ENCODE measurements around the gene HS3ST3B1.

The HS3ST3B1 gene

GRCh38 chr17:14296166-14296910 is 4.5 kb upstream of the HS3ST3B1 start:
- TF ChIP-seq, protein P1, sequence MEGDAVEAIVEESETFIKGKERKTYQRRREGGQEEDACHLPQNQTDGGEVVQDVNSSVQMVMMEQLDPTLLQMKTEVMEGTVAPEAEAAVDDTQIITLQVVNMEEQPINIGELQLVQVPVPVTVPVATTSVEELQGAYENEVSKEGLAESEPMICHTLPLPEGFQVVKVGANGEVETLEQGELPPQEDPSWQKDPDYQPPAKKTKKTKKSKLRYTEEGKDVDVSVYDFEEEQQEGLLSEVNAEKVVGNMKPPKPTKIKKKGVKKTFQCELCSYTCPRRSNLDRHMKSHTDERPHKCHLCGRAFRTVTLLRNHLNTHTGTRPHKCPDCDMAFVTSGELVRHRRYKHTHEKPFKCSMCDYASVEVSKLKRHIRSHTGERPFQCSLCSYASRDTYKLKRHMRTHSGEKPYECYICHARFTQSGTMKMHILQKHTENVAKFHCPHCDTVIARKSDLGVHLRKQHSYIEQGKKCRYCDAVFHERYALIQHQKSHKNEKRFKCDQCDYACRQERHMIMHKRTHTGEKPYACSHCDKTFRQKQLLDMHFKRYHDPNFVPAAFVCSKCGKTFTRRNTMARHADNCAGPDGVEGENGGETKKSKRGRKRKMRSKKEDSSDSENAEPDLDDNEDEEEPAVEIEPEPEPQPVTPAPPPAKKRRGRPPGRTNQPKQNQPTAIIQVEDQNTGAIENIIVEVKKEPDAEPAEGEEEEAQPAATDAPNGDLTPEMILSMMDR (IDR thresholded peaks at IDR 0.05; ENCODE audit: insufficient read depth, low read length, poor library complexity, severe bottlenecking): no peak
- H3K4me3 ChIP-seq (replicated peaks; ENCODE audit: low read depth, low read length): no peak overlapping the region
- no peaks in the 10 kb centered on the region for H3K36me3 ChIP-seq (ENCODE audit: control insufficient read depth, insufficient read depth, low read length)
- no peak for DNase-seq (ENCODE audit: extremely low read depth, insufficient read length)
- H3K27me3 ChIP-seq (replicated peaks; ENCODE audit: control insufficient read depth, insufficient read depth, low read length): no peaks in the 10 kb centered on the region; the same call in 1 of the 2 replicates

- DNase-seq (ENCODE audit: extremely low read depth, insufficient read length): no peak
- Histone ChIP-seq H3K4me3 (replicated peaks; ENCODE audit: low read depth, low read length) (no peak overlapping the region), H3K36me3 (ENCODE audit: control insufficient read depth, insufficient read depth, low read length) (no peaks in the 10 kb centered on the region), H3K27me3 (replicated peaks; ENCODE audit: control insufficient read depth, insufficient read depth, low read length) (no peaks in the 10 kb centered on the region; the same call in 1 of the 2 replicates)
- TF ChIP-seq, protein P1 (IDR thresholded peaks at IDR 0.05; ENCODE audit: insufficient read depth, low read length, poor library complexity, severe bottlenecking): no peak
These were observed 3.6 kb upstream of the HS3ST3B1 start for GRCh38 chr17:14297161-14297851.

DNA sequence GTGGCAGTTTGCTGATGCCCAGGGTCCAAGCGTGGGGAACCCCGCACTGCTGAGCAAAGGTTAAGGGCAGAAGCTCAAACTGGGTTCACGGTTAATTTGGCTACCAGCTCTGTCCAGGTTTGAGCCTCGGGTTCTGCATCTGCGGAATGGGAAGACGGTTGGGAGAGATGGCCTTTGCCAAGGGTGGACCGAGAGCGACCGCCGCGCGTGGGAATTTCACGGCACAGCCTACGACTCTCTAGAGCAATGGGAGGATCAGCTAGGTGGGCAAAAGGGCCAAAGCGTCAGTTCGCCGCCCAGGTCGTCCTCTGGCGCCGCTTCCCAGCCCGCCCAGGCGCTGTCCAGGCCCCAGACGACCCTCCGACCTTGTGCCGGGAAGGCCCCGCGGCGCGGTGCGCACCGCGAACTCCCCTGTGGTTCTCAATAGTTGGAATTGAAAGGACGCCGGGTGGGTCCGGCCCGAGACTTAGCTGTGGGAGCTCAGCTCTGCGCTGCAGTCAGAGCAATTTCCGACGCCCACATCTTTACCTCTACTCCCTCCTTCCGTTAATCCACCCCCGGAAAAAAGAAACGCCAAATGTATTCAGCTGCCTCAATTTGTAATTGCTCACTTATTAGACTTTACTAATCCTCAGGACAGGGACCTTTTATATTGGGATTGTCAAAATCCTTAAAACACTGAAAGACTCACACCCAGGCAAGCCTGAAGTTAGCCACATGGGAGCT is 2.5 kb upstream of the HS3ST3B1 start:
- DNase-seq (ENCODE audit: extremely low read depth, insufficient read length): no peak
- no peaks in the 10 kb centered on the region for H3K36me3 ChIP-seq (ENCODE audit: control insufficient read depth, insufficient read depth, low read length)
- TF ChIP-seq, protein P1 (IDR thresholded peaks at IDR 0.05; ENCODE audit: insufficient read depth, low read length, poor library complexity, severe bottlenecking): no peak
- H3K27me3 ChIP-seq (replicated peaks; ENCODE audit: control insufficient read depth, insufficient read depth, low read length): no peaks in the 10 kb centered on the region; the same call in none of the 2 replicates
- H3K4me3 ChIP-seq (replicated peaks; ENCODE audit: low read depth, low read length): no peak overlapping the region

DNA sequence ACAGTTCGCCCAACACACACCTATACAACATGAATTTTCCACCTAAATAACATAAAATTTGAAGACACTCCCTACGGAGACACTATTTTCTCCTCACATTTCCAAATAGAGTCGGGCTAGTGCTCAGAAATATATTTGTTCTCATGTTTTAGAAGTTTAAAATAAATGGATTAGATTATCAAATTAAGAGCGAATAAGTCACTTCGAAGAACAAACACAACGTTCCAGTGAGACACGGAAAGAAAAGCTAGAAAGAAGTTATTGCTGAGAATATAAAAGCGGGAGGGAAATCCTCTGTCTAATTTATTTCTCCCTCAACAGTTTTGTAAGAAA is 2.0 kb upstream of the HS3ST3B1 start:
- no peak overlapping the region for H3K4me3 ChIP-seq (replicated peaks; ENCODE audit: low read depth, low read length)

GRCh38 chr17:14299280-14300141 is 1.4 kb upstream of the HS3ST3B1 start:
- H3K36me3 ChIP-seq (ENCODE audit: control insufficient read depth, insufficient read depth, low read length): no peaks in the 10 kb centered on the region
- DNase-seq (ENCODE audit: extremely low read depth, insufficient read length): no peak
- no peaks in the 10 kb centered on the region; the same call in none of the 2 replicates for H3K27me3 ChIP-seq (replicated peaks; ENCODE audit: control insufficient read depth, insufficient read depth, low read length)

More for the DNA sequence above, 2.0 kb upstream of the HS3ST3B1 start:
- TF ChIP-seq, protein P1 (IDR thresholded peaks at IDR 0.05; ENCODE audit: insufficient read depth, low read length, poor library complexity, severe bottlenecking): no peak
- H3K27me3 ChIP-seq (replicated peaks; ENCODE audit: control insufficient read depth, insufficient read depth, low read length): no peaks in the 10 kb centered on the region; the same call in none of the 2 replicates
- DNase-seq (ENCODE audit: extremely low read depth, insufficient read length): no peak
- no peaks in the 10 kb centered on the region for H3K36me3 ChIP-seq (ENCODE audit: control insufficient read depth, insufficient read depth, low read length)

More at GRCh38 chr17:14299280-14300141, 1.4 kb upstream of the HS3ST3B1 start:
- no peak overlapping the region for H3K4me3 ChIP-seq (replicated peaks; ENCODE audit: low read depth, low read length)
- TF ChIP-seq, protein P1 (IDR thresholded peaks at IDR 0.05; ENCODE audit: insufficient read depth, low read length, poor library complexity, severe bottlenecking): no peak

Data from GM06990 (cell line).